ENCODE data around the gene CECR2. TPM values are rescaled to one million over a fixed set of nuclear protein-coding genes. Genes with fewer than 3 reads are reported as not detected.

The CECR2 gene
- total and polyA plus RNA-seq, 2 of the 8 experiments (the other 6 are each of a cell fraction or from before 2014, with no cell fraction given) = 18.3 to 123 TPM

DNA sequence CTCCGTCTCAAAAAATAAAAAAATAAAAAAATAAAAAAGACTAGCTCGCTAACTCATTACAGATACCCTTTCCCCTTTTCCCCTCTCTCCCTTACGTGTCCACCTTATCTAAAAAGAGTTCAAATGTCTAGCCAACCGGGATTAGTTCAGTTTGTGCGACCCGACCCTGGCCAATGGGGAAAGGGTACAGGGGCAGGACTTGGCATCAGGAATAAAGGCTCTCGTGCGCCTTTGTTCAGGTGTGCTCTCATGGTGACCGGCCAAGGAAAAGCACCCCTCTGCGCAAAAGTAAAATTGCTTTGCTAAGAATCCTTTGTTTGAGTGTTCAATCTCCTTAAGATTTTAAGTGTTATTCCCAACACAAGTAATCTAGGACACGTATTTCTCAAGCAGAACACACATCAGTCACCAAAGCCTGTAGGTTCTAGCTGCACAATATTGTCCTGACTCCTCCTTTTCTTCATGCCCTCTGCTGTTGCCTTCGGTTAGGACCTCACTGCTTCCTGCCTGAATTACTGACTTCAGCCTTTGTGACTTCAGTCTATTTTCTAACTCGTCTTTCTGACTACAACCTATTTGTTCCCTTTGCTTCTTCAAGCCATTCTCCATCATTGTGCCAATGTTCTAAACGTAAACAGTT, 20.7 kb upstream of the CECR2 start (continued):
- TF ChIP-seq JUN (IDR thresholded peaks at IDR 0.05; ENCODE audit: low read depth, low read length) = no peak
- TF ChIP-seq HDAC2 (IDR thresholded peaks at IDR 0.05; ENCODE audit: borderline replicate concordance in 1 of 2, low read depth in 2 of 2, low read length in 2 of 2) = no peak
- no peak for TF ChIP-seq YY1 (IDR thresholded peaks at IDR 0.05; ENCODE audit: low read depth, low read length)
- TF ChIP-seq EP300 (IDR thresholded peaks at IDR 0.05; ENCODE audit: borderline replicate concordance in 1 of 2, low read depth in 2 of 2, low read length in 2 of 2) = no peak
- TF ChIP-seq, protein P1, sequence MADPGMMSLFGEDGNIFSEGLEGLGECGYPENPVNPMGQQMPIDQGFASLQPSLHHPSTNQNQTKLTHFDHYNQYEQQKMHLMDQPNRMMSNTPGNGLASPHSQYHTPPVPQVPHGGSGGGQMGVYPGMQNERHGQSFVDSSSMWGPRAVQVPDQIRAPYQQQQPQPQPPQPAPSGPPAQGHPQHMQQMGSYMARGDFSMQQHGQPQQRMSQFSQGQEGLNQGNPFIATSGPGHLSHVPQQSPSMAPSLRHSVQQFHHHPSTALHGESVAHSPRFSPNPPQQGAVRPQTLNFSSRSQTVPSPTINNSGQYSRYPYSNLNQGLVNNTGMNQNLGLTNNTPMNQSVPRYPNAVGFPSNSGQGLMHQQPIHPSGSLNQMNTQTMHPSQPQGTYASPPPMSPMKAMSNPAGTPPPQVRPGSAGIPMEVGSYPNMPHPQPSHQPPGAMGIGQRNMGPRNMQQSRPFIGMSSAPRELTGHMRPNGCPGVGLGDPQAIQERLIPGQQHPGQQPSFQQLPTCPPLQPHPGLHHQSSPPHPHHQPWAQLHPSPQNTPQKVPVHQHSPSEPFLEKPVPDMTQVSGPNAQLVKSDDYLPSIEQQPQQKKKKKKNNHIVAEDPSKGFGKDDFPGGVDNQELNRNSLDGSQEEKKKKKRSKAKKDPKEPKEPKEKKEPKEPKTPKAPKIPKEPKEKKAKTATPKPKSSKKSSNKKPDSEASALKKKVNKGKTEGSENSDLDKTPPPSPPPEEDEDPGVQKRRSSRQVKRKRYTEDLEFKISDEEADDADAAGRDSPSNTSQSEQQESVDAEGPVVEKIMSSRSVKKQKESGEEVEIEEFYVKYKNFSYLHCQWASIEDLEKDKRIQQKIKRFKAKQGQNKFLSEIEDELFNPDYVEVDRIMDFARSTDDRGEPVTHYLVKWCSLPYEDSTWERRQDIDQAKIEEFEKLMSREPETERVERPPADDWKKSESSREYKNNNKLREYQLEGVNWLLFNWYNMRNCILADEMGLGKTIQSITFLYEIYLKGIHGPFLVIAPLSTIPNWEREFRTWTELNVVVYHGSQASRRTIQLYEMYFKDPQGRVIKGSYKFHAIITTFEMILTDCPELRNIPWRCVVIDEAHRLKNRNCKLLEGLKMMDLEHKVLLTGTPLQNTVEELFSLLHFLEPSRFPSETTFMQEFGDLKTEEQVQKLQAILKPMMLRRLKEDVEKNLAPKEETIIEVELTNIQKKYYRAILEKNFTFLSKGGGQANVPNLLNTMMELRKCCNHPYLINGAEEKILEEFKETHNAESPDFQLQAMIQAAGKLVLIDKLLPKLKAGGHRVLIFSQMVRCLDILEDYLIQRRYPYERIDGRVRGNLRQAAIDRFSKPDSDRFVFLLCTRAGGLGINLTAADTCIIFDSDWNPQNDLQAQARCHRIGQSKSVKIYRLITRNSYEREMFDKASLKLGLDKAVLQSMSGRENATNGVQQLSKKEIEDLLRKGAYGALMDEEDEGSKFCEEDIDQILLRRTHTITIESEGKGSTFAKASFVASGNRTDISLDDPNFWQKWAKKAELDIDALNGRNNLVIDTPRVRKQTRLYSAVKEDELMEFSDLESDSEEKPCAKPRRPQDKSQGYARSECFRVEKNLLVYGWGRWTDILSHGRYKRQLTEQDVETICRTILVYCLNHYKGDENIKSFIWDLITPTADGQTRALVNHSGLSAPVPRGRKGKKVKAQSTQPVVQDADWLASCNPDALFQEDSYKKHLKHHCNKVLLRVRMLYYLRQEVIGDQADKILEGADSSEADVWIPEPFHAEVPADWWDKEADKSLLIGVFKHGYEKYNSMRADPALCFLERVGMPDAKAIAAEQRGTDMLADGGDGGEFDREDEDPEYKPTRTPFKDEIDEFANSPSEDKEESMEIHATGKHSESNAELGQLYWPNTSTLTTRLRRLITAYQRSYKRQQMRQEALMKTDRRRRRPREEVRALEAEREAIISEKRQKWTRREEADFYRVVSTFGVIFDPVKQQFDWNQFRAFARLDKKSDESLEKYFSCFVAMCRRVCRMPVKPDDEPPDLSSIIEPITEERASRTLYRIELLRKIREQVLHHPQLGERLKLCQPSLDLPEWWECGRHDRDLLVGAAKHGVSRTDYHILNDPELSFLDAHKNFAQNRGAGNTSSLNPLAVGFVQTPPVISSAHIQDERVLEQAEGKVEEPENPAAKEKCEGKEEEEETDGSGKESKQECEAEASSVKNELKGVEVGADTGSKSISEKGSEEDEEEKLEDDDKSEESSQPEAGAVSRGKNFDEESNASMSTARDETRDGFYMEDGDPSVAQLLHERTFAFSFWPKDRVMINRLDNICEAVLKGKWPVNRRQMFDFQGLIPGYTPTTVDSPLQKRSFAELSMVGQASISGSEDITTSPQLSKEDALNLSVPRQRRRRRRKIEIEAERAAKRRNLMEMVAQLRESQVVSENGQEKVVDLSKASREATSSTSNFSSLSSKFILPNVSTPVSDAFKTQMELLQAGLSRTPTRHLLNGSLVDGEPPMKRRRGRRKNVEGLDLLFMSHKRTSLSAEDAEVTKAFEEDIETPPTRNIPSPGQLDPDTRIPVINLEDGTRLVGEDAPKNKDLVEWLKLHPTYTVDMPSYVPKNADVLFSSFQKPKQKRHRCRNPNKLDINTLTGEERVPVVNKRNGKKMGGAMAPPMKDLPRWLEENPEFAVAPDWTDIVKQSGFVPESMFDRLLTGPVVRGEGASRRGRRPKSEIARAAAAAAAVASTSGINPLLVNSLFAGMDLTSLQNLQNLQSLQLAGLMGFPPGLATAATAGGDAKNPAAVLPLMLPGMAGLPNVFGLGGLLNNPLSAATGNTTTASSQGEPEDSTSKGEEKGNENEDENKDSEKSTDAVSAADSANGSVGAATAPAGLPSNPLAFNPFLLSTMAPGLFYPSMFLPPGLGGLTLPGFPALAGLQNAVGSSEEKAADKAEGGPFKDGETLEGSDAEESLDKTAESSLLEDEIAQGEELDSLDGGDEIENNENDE (IDR thresholded peaks at IDR 0.05; ENCODE audit: insufficient replicate concordance, low read length) = no peak
